HG03378 (cell line): ENCODE measurements around the gene CELF1.

ENCODE experiments used
- ATAC-seq: cut with Tn5 transposase; IDR thresholded peaks from one replicate; pipeline ENCODE4 v1.9.1; 2021; ENCODE audit warnings: mild to moderate bottlenecking, moderate library complexity; ENCODE audit not compliant: unreplicated experiment

The CELF1 gene

GRCh38 chr11:47451990-47452389 lies 100.9 kb downstream of the CELF1 start:
- no peak for ATAC-seq

GRCh38 chr11:47451436-47451835 lies 101.5 kb downstream of the CELF1 start:
- no peak for ATAC-seq

GRCh38 chr11:47449541-47449940 lies 103.4 kb downstream of the CELF1 start:
- ATAC-seq = no peak

- ATAC-seq = no peak
Measured at GRCh38 chr11:47448566-47449427, 104.1 kb downstream of the CELF1 start, which contains the start of gene RAPSN. TSS of gene RAPSN (minus strand) at chr11:47449136. CDS start at chr11:47448964, 172 bp downstream.

- ATAC-seq = no peak
Measured at GRCh38 chr11:47447906-47448305, 105.0 kb downstream of the CELF1 start.

GRCh38 chr11:47446833-47447232 lies 106.1 kb downstream of the CELF1 start:
- no peak for ATAC-seq

- no peak for ATAC-seq
Measured at GRCh38 chr11:47445840-47446239, 107.1 kb downstream of the CELF1 start.

- ATAC-seq = no peak
Measured at GRCh38 chr11:47443817-47444216, 109.1 kb downstream of the CELF1 start.

- ATAC-seq = no peak
Measured at GRCh38 chr11:47443028-47443700, 109.8 kb downstream of the CELF1 start.

- ATAC-seq = no peak
Measured at GRCh38 chr11:47442514-47442913, 110.4 kb downstream of the CELF1 start.

- no peak for ATAC-seq
Measured at GRCh38 chr11:47441421-47441820, 111.5 kb downstream of the CELF1 start.

GRCh38 chr11:47440054-47440476 lies 112.9 kb downstream of the CELF1 start:
- no peak for ATAC-seq

GRCh38 chr11:47438721-47439120 lies 114.2 kb downstream of the CELF1 start:
- ATAC-seq = no peak

- no peak for ATAC-seq
Measured at GRCh38 chr11:47437746-47438418, 115.0 kb downstream of the CELF1 start.

GRCh38 chr11:47437218-47437745 lies 115.7 kb downstream of the CELF1 start:
- no peak for ATAC-seq

- ATAC-seq = no peak
Measured at GRCh38 chr11:47436726-47437125, 116.2 kb downstream of the CELF1 start.

GRCh38 chr11:47435687-47436086 lies 117.2 kb downstream of the CELF1 start:
- no peak for ATAC-seq

GRCh38 chr11:47434011-47434786 lies 118.7 kb downstream of the CELF1 start:
- ATAC-seq = no peak

GRCh38 chr11:47433157-47433556 lies 119.8 kb downstream of the CELF1 start:
- no peak for ATAC-seq

- ATAC-seq = no peak
Measured at GRCh38 chr11:47431356-47432083, 121.4 kb downstream of the CELF1 start.
